ENCODE data around the gene INHBE.

The INHBE gene

GRCh38 chr12:57451233-57451778 lies 3.8 kb upstream of the INHBE start:
- no peaks in the 10 kb centered on the region for H3K36me3 Mint-ChIP-seq (ENCODE audit: low read depth)

GRCh38 chr12:57452181-57452936 lies 2.7 kb upstream of the INHBE start:
- DNase-seq (peak; percentile 47), ATAC-seq (peak; percentile 69)
- H3K9me3 Mint-ChIP-seq, result no peaks in the 10 kb centered on the region
- H3K36me3 Mint-ChIP-seq (ENCODE audit: low read depth), result no peaks in the 10 kb centered on the region
- peaks cover 3% of the 10 kb centered on the region for H3K27me3 Mint-ChIP-seq
- H3K27ac Mint-ChIP-seq, result peak overlapping the region; percentile 70
- H3K4me1 Mint-ChIP-seq, result peaks cover 43% of the 10 kb centered on the region
- H3K4me3 Mint-ChIP-seq, result peak overlapping the region; percentile 61

More at GRCh38 chr12:57451233-57451778, 3.8 kb upstream of the INHBE start:
- Mint-ChIP-seq H3K27me3 (peaks cover 3% of the 10 kb centered on the region), H3K9me3 (no peaks in the 10 kb centered on the region), H3K4me1 (peaks cover 36% of the 10 kb centered on the region), H3K27ac (peak overlapping the region; percentile 60), H3K4me3 (no peak overlapping the region)
- no peak for DNase-seq
- no peak for ATAC-seq

- H3K27ac Mint-ChIP-seq, result peak overlapping the region; percentile 70
- peak; percentile 23 for ATAC-seq
- peaks cover 3% of the 10 kb centered on the region for H3K27me3 Mint-ChIP-seq
- H3K4me3 Mint-ChIP-seq, result peak overlapping the region; percentile 61
- peaks cover 45% of the 10 kb centered on the region for H3K4me1 Mint-ChIP-seq
- peak; percentile 78 for DNase-seq
- no peaks in the 10 kb centered on the region for H3K36me3 Mint-ChIP-seq (ENCODE audit: low read depth)
- H3K9me3 Mint-ChIP-seq, result no peaks in the 10 kb centered on the region
Measured at GRCh38 chr12:57452937-57453509, 2.1 kb upstream of the INHBE start.

DNA sequence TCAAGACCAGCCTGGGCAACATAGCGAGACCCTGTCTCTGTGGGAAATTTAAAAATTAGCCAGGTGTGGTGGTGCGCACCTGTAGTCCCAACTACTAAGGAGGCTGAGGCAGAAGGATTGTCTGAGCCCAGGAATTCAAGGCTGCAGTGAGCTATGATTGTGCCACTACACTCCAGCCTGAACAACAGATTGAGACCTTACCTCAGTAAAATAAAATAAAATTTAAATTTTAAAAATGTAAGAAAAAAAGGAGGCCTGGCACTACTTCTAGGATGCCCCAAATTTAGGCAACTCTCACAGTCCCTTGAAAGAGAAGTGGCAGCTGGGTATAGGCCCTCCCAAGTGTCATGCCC lies 918 bp upstream of the INHBE start:
- H3K4me3 Mint-ChIP-seq, result no peak overlapping the region
- peaks cover 3% of the 10 kb centered on the region for H3K27me3 Mint-ChIP-seq
- H3K27ac Mint-ChIP-seq, result peak overlapping the region; percentile 72
- no peaks in the 10 kb centered on the region for H3K9me3 Mint-ChIP-seq
- no peak for ATAC-seq
- no peaks in the 10 kb centered on the region for H3K36me3 Mint-ChIP-seq (ENCODE audit: low read depth)
- no peak for DNase-seq
- peaks cover 56% of the 10 kb centered on the region for H3K4me1 Mint-ChIP-seq

GRCh38 chr12:57455374-57456144 lies 452 bp downstream of the INHBE start:
- H3K9me3 Mint-ChIP-seq, result no peaks in the 10 kb centered on the region
- no peaks in the 10 kb centered on the region for H3K36me3 Mint-ChIP-seq (ENCODE audit: low read depth)
- ATAC-seq (no peak), DNase-seq (no peak)
- peak overlapping the region; percentile 52 for H3K27ac Mint-ChIP-seq
- H3K4me3 Mint-ChIP-seq, result peak overlapping the region; percentile 77
- H3K4me1 Mint-ChIP-seq, result peaks cover 64% of the 10 kb centered on the region
- peaks cover 7% of the 10 kb centered on the region for H3K27me3 Mint-ChIP-seq

- H3K27ac Mint-ChIP-seq, result peak overlapping the region; percentile 41
- ATAC-seq, result peak; percentile 53
- no peaks in the 10 kb centered on the region for H3K9me3 Mint-ChIP-seq
Measured at GRCh38 chr12:57456145-57456700, 1.1 kb downstream of the INHBE start.

GRCh38 chr12:57456737-57457490 lies 1.8 kb downstream of the INHBE start:
- H3K27ac Mint-ChIP-seq, result no peak overlapping the region

More at GRCh38 chr12:57456145-57456700, 1.1 kb downstream of the INHBE start:
- peak; percentile 63 for DNase-seq
- Mint-ChIP-seq H3K27me3 (peaks cover 9% of the 10 kb centered on the region), H3K36me3 (ENCODE audit: low read depth) (no peaks in the 10 kb centered on the region), H3K4me3 (peak overlapping the region; percentile 77), H3K4me1 (peaks cover 62% of the 10 kb centered on the region)

DNA sequence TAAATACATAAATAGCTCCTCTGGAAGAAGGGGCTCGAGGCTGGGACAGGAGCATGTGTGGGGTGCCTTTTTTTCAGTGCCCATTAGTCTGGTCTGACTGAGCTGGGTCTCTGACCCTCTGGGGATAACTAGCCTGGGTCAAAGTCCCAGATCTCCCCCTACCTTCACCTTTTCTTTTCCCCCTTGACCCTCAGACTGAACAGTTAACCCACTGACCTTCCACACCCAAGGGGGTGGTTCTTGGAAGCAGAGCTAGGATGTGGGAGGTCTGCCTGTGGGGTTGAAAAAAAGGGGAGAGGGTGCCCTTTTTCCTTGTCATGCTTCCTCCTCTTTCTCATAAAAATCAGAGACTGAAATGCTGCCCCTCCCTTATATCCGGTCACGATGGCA lies 3.6 kb downstream of the INHBE start:
- Mint-ChIP-seq H3K27ac (peak overlapping the region; percentile 83), H3K4me1 (peaks cover 60% of the 10 kb centered on the region), H3K4me3 (peak overlapping the region; percentile 89), H3K9me3 (no peaks in the 10 kb centered on the region), H3K27me3 (peaks cover 6% of the 10 kb centered on the region), H3K36me3 (ENCODE audit: low read depth) (no peaks in the 10 kb centered on the region)
- no peak for DNase-seq
- ATAC-seq, result no peak

More at GRCh38 chr12:57456737-57457490, 1.8 kb downstream of the INHBE start:
- no peak for DNase-seq
- Mint-ChIP-seq H3K4me3 (no peak overlapping the region), H3K9me3 (no peaks in the 10 kb centered on the region), H3K4me1 (peaks cover 60% of the 10 kb centered on the region), H3K36me3 (ENCODE audit: low read depth) (no peaks in the 10 kb centered on the region), H3K27me3 (peaks cover 9% of the 10 kb centered on the region)
- no peak for ATAC-seq

DNA sequence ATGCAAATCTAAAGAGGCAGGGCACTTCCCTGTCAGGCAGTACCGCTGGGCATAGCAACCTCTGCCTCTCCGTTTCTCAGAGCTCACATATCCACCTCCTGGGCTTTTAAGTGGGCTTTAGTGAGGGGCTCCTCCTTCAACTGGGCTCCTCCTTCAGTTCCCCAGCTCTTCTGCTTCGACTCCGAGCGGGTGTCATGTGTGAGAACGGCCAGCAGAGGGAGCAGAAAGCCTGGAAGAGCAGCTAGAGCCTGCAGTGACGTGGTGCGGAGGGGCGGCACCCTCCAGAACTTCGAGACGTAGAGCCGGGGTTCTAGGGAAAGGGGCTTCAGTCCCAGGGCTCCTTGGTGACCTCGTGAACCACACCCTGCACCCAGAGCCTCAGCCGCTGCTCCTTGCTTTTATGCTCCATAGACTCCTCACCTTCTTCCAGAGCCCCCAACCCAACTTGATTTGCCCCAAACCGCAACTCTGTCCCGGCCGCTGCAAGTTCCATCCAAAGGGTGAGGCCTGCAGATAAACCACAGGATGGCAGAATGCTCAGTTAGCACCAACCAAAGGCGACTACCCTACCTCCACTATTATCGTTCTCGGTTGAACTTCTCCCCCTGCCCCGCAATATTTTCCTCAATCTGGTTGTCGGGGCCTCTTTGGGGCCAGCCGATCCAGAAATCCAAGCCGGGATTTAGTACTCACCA lies 4.1 kb downstream of the INHBE start:
- Mint-ChIP-seq H3K9me3 (no peaks in the 10 kb centered on the region), H3K4me1 (peaks cover 65% of the 10 kb centered on the region), H3K36me3 (ENCODE audit: low read depth) (no peaks in the 10 kb centered on the region), H3K27ac (peak overlapping the region; percentile 83), H3K4me3 (peak overlapping the region; percentile 89), H3K27me3 (peaks cover 6% of the 10 kb centered on the region)
- DNase-seq, result peak; percentile 97
- ATAC-seq, result peak; percentile 67

- Mint-ChIP-seq H3K9me3 (no peaks in the 10 kb centered on the region), H3K27me3 (peaks cover 6% of the 10 kb centered on the region), H3K4me3 (peak within 1 kb of the TSS; percentile 89), H3K27ac (peak within 1 kb of the TSS; percentile 83), H3K36me3 (ENCODE audit: low read depth) (no peaks in the 10 kb centered on the region), H3K4me1 (peaks cover 65% of the 10 kb centered on the region)
- ATAC-seq, result no peak
- DNase-seq, result no peak
Measured at GRCh38 chr12:57459750-57460467, 4.8 kb downstream of the INHBE start, which contains the start of gene GLI1. GLI1 (plus strand) TSS chr12:57459785; CDS start chr12:57463692, 3,907 bp downstream.

- peaks cover 6% of the 10 kb centered on the region for H3K27me3 Mint-ChIP-seq
- H3K27ac Mint-ChIP-seq, result peak overlapping the region; percentile 3
- no peaks in the 10 kb centered on the region for H3K36me3 Mint-ChIP-seq (ENCODE audit: low read depth)
- DNase-seq, result no peak
- H3K4me1 Mint-ChIP-seq, result peaks cover 62% of the 10 kb centered on the region
- no peaks in the 10 kb centered on the region for H3K9me3 Mint-ChIP-seq
- ATAC-seq, result no peak
- H3K4me3 Mint-ChIP-seq, result peak overlapping the region; percentile 73
Measured at GRCh38 chr12:57460468-57460784, 5.3 kb downstream of the INHBE start.

DNA sequence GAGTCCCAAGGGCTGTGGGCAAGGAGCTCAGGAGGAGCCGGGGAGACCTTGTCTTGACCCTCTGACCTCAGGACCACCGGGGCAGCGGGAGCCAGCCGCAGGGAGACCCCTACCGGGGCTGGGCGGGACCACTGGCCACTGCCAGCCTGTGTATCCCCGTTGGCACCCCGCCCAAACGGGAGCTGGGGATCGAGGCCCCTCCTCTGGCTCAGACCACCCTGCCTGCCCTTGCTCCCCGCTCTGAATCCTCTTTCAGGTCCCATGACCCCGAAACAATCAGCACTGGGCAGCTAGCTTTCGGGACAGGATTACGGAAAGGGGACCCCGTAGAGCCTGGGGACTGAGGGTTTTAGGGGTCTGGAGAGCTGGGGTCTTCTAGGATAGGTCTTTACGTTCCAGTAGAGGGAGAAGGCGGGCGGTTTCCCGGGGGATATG lies 5.8 kb downstream of the INHBE start:
- H3K27ac Mint-ChIP-seq, result no peak overlapping the region

More for the DNA sequence above, 5.8 kb downstream of the INHBE start:
- H3K36me3 Mint-ChIP-seq (ENCODE audit: low read depth), result no peaks in the 10 kb centered on the region
- H3K27me3 Mint-ChIP-seq, result peaks cover 6% of the 10 kb centered on the region
- no peak for ATAC-seq
- peaks cover 59% of the 10 kb centered on the region for H3K4me1 Mint-ChIP-seq
- H3K9me3 Mint-ChIP-seq, result no peaks in the 10 kb centered on the region
- DNase-seq, result no peak
- peak overlapping the region; percentile 84 for H3K4me3 Mint-ChIP-seq
